H1 (cell line): ENCODE data around the gene FANCI. TPM values are rescaled to one million over a fixed set of nuclear protein-coding genes. Genes with fewer than 3 reads are reported as not detected.

ENCODE experiments used
- CTCF ChIA-PET: fragments of 300-600 bp; sonication (Branson Sonifier 250); formaldehyde crosslinking; loops from one replicate; lab custom pipeline; 2021; ENCODE audit not compliant: partially characterized antibody; lab: Charles Lee
- POLR2A ChIA-PET: fragments of 300-600 bp; sonication (Branson Sonifier 250); formaldehyde crosslinking; loops from one replicate; lab custom pipeline; 2021; ENCODE audit warnings: inconsistent platforms; ENCODE audit not compliant: partially characterized antibody; lab: Charles Lee
- DNase-seq, 2 experiments: peaks; one replicate each; pipeline versions ENCODE4 v3.0.0 to v3.0.0-alpha.2; 2010 to 2022; ENCODE audit warnings: low spot score in 2 of 2, low read depth in 1 of 2, mixed read lengths in 1 of 2
- FAIRE-seq: peaks from 2 replicates; lab custom pipeline; 2011; peaks lifted over from hg19 to GRCh38; lab: Jason Lieb, UNC
- H2AFZ ChIP-seq: 2 replicates; pipeline ENCODE4 v1.8.1; 2012; ENCODE audit warnings: low read length, inconsistent platforms
- H2AK5ac ChIP-seq: 2 replicates; pipeline ENCODE4 v1.6.1; 2013; ENCODE audit warnings: low read depth, low read length
- H2BK120ac ChIP-seq: replicated peaks from 2 replicates; pipeline ENCODE3; 2013; ENCODE audit warnings: low read depth, low read length, inconsistent platforms
- H2BK12ac ChIP-seq: 2 replicates; pipeline ENCODE4 v1.6.1; 2013; ENCODE audit warnings: low read depth, low read length
- H2BK15ac ChIP-seq: 2 replicates; pipeline ENCODE4 v1.6.1; 2013; ENCODE audit warnings: low read length
- H2BK20ac ChIP-seq: 2 replicates; pipeline ENCODE4 v1.6.1; 2013; ENCODE audit warnings: low read length
- H2BK5ac ChIP-seq: 2 replicates; pipeline ENCODE4 v1.6.1; 2013; ENCODE audit warnings: low read depth, low read length
- H3K14ac ChIP-seq: 2 replicates; pipeline ENCODE4 v1.6.1; 2013; ENCODE audit warnings: inconsistent platforms; ENCODE audit not compliant: insufficient read length
- H3K18ac ChIP-seq: 2 replicates; pipeline ENCODE4 v1.6.1; 2013; ENCODE audit warnings: low read length; ENCODE audit errors: extremely low read depth
- H3K23ac ChIP-seq: 2 replicates; pipeline ENCODE4 v1.6.1; 2013; ENCODE audit warnings: inconsistent platforms; ENCODE audit not compliant: insufficient read length
- H3K23me2 ChIP-seq: 2 replicates; pipeline ENCODE4 v1.6.1; 2013; ENCODE audit warnings: low read depth, low read length
- H3K27ac ChIP-seq: 2 replicates; pipeline ENCODE4 v1.6.1; 2011; ENCODE audit warnings: low read depth, low read length, inconsistent platforms
- H3K27me3 ChIP-seq, 4 experiments: replicated peaks in 1 of 4; 1 replicate in 1 of 4; 2 replicates in 3 of 4; pipeline versions ENCODE4 v1.6.1 to v1.8.1; 2011 to 2013; ENCODE audit warnings: low read length in 3 of 4, mild to moderate bottlenecking in 3 of 4, inconsistent platforms in 2 of 4, mixed read lengths in 2 of 4, moderate library complexity in 1 of 4; ENCODE audit not compliant: control insufficient read depth in 3 of 4, insufficient read depth in 3 of 4; ENCODE audit errors: extremely low read depth in 1 of 4
- H3K36me3 ChIP-seq, 4 experiments: 2 replicates each; pipeline versions ENCODE4 v1.6.1 to v1.8.1; 2011 to 2013; ENCODE audit warnings: mild to moderate bottlenecking in 4 of 4, low read length in 3 of 4, moderate library complexity in 2 of 4, control low read depth in 1 of 4, inconsistent platforms in 1 of 4; ENCODE audit not compliant: insufficient read depth in 4 of 4, control insufficient read depth in 2 of 4
- H3K4ac ChIP-seq: replicated peaks from 2 replicates; pipeline ENCODE3; 2013; ENCODE audit warnings: low read length, low read depth, mixed read lengths, inconsistent platforms; ENCODE audit not compliant: insufficient read length
- H3K4me1 ChIP-seq, 4 experiments: replicated peaks in 1 of 4; 1 replicate in 1 of 4; 2 replicates in 3 of 4; pipeline versions ENCODE4 v1.6.1 to v1.8.1; 2011 to 2013; ENCODE audit warnings: low read length in 3 of 4, inconsistent platforms in 2 of 4, mixed read lengths in 1 of 4; ENCODE audit not compliant: insufficient read depth in 4 of 4, control insufficient read depth in 3 of 4
- H3K4me2 ChIP-seq, 2 experiments: 2 replicates each; pipeline versions ENCODE4 v1.6.1 to v1.8.1; 2011 to 2013; ENCODE audit warnings: low read depth in 2 of 2, low read length in 2 of 2, control low read depth in 1 of 2, inconsistent platforms in 1 of 2, mild to moderate bottlenecking in 1 of 2; ENCODE audit not compliant: insufficient read depth in 1 of 2
- H3K4me3 ChIP-seq, 4 experiments: fragments of 200-600, 300-600 bp in 1 of 4; sonication (generic), shearing (Covaris generic), sonication (Bioruptor Twin) in 1 of 4; 2 replicates each; pipeline versions ENCODE4 v1.5.1 to v1.8.1; 2011 to 2016; ENCODE audit warnings: low read length in 4 of 4, low read depth in 3 of 4, control low read depth in 2 of 4, inconsistent platforms in 2 of 4, mild to moderate bottlenecking in 2 of 4, mixed read lengths in 1 of 4, moderate library complexity in 1 of 4; ENCODE audit not compliant: insufficient read depth in 2 of 4; ENCODE audit errors: extremely low read depth in 1 of 4
- H3K56ac ChIP-seq: replicated peaks from 2 replicates; pipeline ENCODE3; 2013; ENCODE audit warnings: low read depth, mild to moderate bottlenecking, mixed read lengths, low read length, inconsistent platforms; ENCODE audit not compliant: insufficient read length
- H3K79me1 ChIP-seq: 2 replicates; pipeline ENCODE4 v1.6.1; 2013; ENCODE audit warnings: low read depth, low read length, control low read depth
- H3K79me2 ChIP-seq, 2 experiments: 2 replicates each; pipeline versions ENCODE4 v1.6.1 to v1.8.1; 2012 to 2013; ENCODE audit warnings: low read length in 2 of 2, mild to moderate bottlenecking in 2 of 2, inconsistent platforms in 1 of 2; ENCODE audit not compliant: insufficient read depth in 2 of 2, control insufficient read depth in 1 of 2
- H3K9ac ChIP-seq, 4 experiments: replicated peaks in 1 of 4; 1 replicate in 1 of 4; 2 replicates in 3 of 4; pipeline versions ENCODE4 v1.6.1 to v1.8.1; 2011 to 2013; ENCODE audit warnings: low read depth in 3 of 4, low read length in 3 of 4, control low read depth in 2 of 4, mild to moderate bottlenecking in 2 of 4, moderate library complexity in 2 of 4, inconsistent platforms in 1 of 4; ENCODE audit errors: extremely low read depth in 1 of 4
- H3K9me3 ChIP-seq, 2 experiments: 2 replicates each; pipeline versions ENCODE4 v1.6.1 to v1.8.1; 2012 to 2013; ENCODE audit warnings: mild to moderate bottlenecking in 2 of 2, moderate library complexity in 2 of 2, control low read depth in 1 of 2, inconsistent platforms in 1 of 2, low read depth in 1 of 2, low read length in 1 of 2, mixed read lengths in 1 of 2; ENCODE audit not compliant: insufficient read depth in 2 of 2
- H4K20me1 ChIP-seq, 2 experiments: replicated peaks in 1 of 2; 2 replicates each; pipeline versions ENCODE3 to v1.8.1; 2011 to 2013; ENCODE audit warnings: inconsistent platforms in 2 of 2, low read length in 2 of 2, mild to moderate bottlenecking in 1 of 2; ENCODE audit not compliant: insufficient read depth in 2 of 2, control insufficient read depth in 1 of 2
- H4K5ac ChIP-seq: 2 replicates; pipeline ENCODE4 v1.6.1; 2013; ENCODE audit warnings: low read length, low read depth, mixed read lengths, inconsistent platforms; ENCODE audit not compliant: insufficient read length
- H4K8ac ChIP-seq: 2 replicates; pipeline ENCODE4 v1.8.0; 2013; ENCODE audit warnings: mild to moderate bottlenecking, moderate library complexity, low read length, inconsistent platforms; ENCODE audit not compliant: insufficient read depth; ENCODE audit errors: extremely low read depth
- H4K91ac ChIP-seq: replicated peaks from 2 replicates; pipeline ENCODE3; 2013; ENCODE audit warnings: low read length, mixed read lengths, inconsistent platforms; ENCODE audit not compliant: insufficient read length
- BACH1 ChIP-seq: IDR thresholded peaks from 2 replicates; pipeline ENCODE4 v1.6.1; 2012; ENCODE audit warnings: low read length, improper control_type of control experiment
- BRCA1 ChIP-seq: IDR thresholded peaks from 2 replicates; pipeline ENCODE4 v1.6.1; 2012; ENCODE audit warnings: low read depth, low read length, improper control_type of control experiment
- CBX8 ChIP-seq: fragments of 300-800, 300-1000 bp; sonication (generic); IDR thresholded peaks from 2 replicates; pipeline ENCODE4 v1.7.1; 2016; ENCODE audit warnings: low read depth, low read length, borderline replicate concordance
- CEBPB ChIP-seq: IDR thresholded peaks from 2 replicates; pipeline ENCODE4 v1.6.1; 2012; ENCODE audit warnings: low read depth, low read length
- CHD2 ChIP-seq: IDR thresholded peaks from 2 replicates; pipeline ENCODE4 v1.6.1; 2012; ENCODE audit warnings: low read length, improper control_type of control experiment
- EGR1 ChIP-seq: IDR thresholded peaks from 2 replicates; pipeline ENCODE4 v1.6.1; 2011; ENCODE audit warnings: low read depth, low read length, borderline replicate concordance
- EZH2 ChIP-seq: fragments of 200-600 bp; sonication (generic); IDR thresholded peaks from 2 replicates; pipeline ENCODE4 v1.7.1; 2012; ENCODE audit warnings: low read depth, mild to moderate bottlenecking, moderate library complexity, low read length, inconsistent platforms; ENCODE audit not compliant: severe bottlenecking
- KDM1A ChIP-seq: fragments of 200-600, 300-600 bp; sonication (generic); IDR thresholded peaks from 2 replicates; pipeline ENCODE4 v1.7.1; 2016; ENCODE audit warnings: mild to moderate bottlenecking, low read length, borderline replicate concordance
- MAX ChIP-seq: IDR thresholded peaks from 2 replicates; pipeline ENCODE4 v1.6.1; 2012; ENCODE audit warnings: inconsistent platforms
- SIN3A ChIP-seq, 2 experiments: IDR thresholded peaks in 1 of 2; conservative IDR thresholded peaks in 1 of 2; 2 replicates each; pipeline ENCODE4 v1.6.1; 2011 to 2012; ENCODE audit warnings: low read length in 2 of 2, improper control_type of control experiment in 1 of 2, low read depth in 1 of 2, mild to moderate bottlenecking in 1 of 2
- SP1 ChIP-seq: IDR thresholded peaks from 2 replicates; pipeline ENCODE4 v1.6.1; 2011; ENCODE audit warnings: low read depth, low read length
- SP2 ChIP-seq: IDR thresholded peaks from 2 replicates; pipeline ENCODE4 v1.6.1; 2012; ENCODE audit warnings: mild to moderate bottlenecking, low read length, inconsistent platforms
- TAF7 ChIP-seq: optimal IDR thresholded peaks from 2 replicates; pipeline ENCODE3; 2011; ENCODE audit warnings: low read depth, mild to moderate bottlenecking, inconsistent platforms, low read length, moderate library complexity, borderline replicate concordance
- TBP ChIP-seq: IDR thresholded peaks from 2 replicates; pipeline ENCODE4 v1.6.1; 2011; ENCODE audit warnings: low read depth, low read length, improper control_type of control experiment
- TCF12 ChIP-seq: IDR thresholded peaks from 2 replicates; pipeline ENCODE4 v1.6.1; 2011; ENCODE audit warnings: low read depth, mild to moderate bottlenecking, low read length
- YY1 ChIP-seq: IDR thresholded peaks from 2 replicates; pipeline ENCODE4 v1.6.1; 2011; ENCODE audit warnings: low read depth, mild to moderate bottlenecking, low read length
- WGBS, 2 experiments: shearing (Covaris generic) in 1 of 2; methylation state at CpG; one replicate each; pipeline versions ENCODE4 v1.1.6 to v1.1.7; 2013 to 2015; ENCODE audit warnings: low lambda C conversion rate in 2 of 2, mixed read lengths in 2 of 2, inconsistent platforms in 1 of 2, low coverage in 1 of 2, missing lambda C conversion rate in 1 of 2; ENCODE audit not compliant: insufficient replicate concordance in 2 of 2, insufficient coverage in 1 of 2, insufficient read length in 1 of 2; ENCODE audit errors: extremely low coverage in 1 of 2, missing lambda C conversion rate in 1 of 2; 5-methylcytosine and 5-hydroxymethylcytosine counted together
- polyA plus RNA-seq, 7 experiments: library from polyadenylated mRNA; depleted of rRNA in 3 of 7; stranded (reverse) in 5 of 7; unstranded in 2 of 7; fragments of >200 nt in 5 of 7; fragments of 200-250 nt in 2 of 7; gene quantifications; 1 replicate in 5 of 7; 2 replicates in 1 of 7; 4 replicates in 1 of 7; pipeline versions ENCODE4 v1.2.1 to v1.2.3, GENCODE V29; 2011 to 2013; ENCODE audit warnings: missing spikeins in 2 of 7, mixed read lengths in 2 of 7
- total RNA-seq: library from RNA; stranded (reverse); fragmentation: NEBNext Ultra II Directional; extraction: Animal tissue kit (Norgen Biotek cat#: 25700); gene quantifications from 2 replicates; pipeline ENCODE4 v1.2.1, GENCODE V29; 2021

FANCI gene
- total and polyA plus RNA-seq, 2 of the 8 experiments (the other 6 are each of a cell fraction or from before 2014, with no cell fraction given), result 37.8 to 115 TPM

DNA sequence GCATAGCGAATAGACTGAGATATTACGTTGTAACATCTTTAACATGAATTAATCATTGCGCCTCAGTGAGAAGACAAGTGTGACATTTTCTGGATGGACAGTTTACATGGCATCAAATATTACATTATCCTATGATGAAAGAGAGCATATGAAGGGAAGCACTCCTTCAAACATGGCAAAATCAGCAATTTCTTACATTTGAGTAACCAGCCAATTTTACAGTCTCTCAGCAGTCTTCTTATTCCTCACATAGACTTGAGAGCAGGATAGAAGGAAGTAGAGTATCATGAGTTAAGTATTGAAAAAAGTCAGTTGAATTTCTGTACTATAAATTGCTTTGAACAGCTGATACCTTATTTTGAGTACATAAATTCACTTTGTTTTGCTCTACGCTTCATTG, 38.9 kb downstream of the FANCI start:
- H2BK15ac ChIP-seq, result no peak overlapping the region
- H3K4me1 ChIP-seq, result no peaks in the 10 kb centered on the region
- no peak overlapping the region for H3K4me2 ChIP-seq
- no peaks in the 10 kb centered on the region for H3K79me2 ChIP-seq
- no peak overlapping the region for H2AK5ac ChIP-seq
- H4K20me1 ChIP-seq, result no peaks in the 10 kb centered on the region
- H2BK120ac ChIP-seq, result no peak overlapping the region
- no peak overlapping the region for H4K8ac ChIP-seq
- no peaks in the 10 kb centered on the region for H3K27me3 ChIP-seq
- H3K56ac ChIP-seq, result no peak overlapping the region
- H3K23me2 ChIP-seq, result no peaks in the 10 kb centered on the region
- H3K18ac ChIP-seq, result no peak overlapping the region
- H2BK12ac ChIP-seq, result no peak overlapping the region
- no peaks in the 10 kb centered on the region for H3K9me3 ChIP-seq
- H3K9ac ChIP-seq, result no peak overlapping the region
- H3K4me3 ChIP-seq, result no peak overlapping the region
- no peak overlapping the region for H4K91ac ChIP-seq
- POLR2A ChIA-PET, result interaction anchor here (1.3 kb wide), 1 partner anchor 10 kb away, joined by 3 read pairs; no protein-coding TSS in a partner anchor
- no peak overlapping the region for H2BK20ac ChIP-seq
- H2BK5ac ChIP-seq, result no peak overlapping the region
- 88% methylated on average over 4 of the region's 4 CpGs; no CpG with 5 or more reads in 1 of the 2 experiments for WGBS, 2 experiments
- H3K14ac ChIP-seq, result no peak overlapping the region
- FAIRE-seq, result no peak
- H3K36me3 ChIP-seq, result peaks cover 6 to 73% (median 45%) of the 10 kb centered on the region in 4 experiments; a peak in 7 of 8 replicates
- no peak overlapping the region for H3K27ac ChIP-seq
- CTCF ChIA-PET, result interaction anchor here (0.8 to 2.2 kb wide), 2 partner anchors 23 to 76 kb away, joined by 3 to 6 read pairs; no protein-coding TSS in a partner anchor
- H2AFZ ChIP-seq, result no peak overlapping the region
- DNase-seq, result no peak
- no peaks in the 10 kb centered on the region; the same call in 1 of the 2 replicates for H3K79me1 ChIP-seq
- H3K4ac ChIP-seq, result no peak overlapping the region
- H4K5ac ChIP-seq, result no peak overlapping the region
- no peak overlapping the region for H3K23ac ChIP-seq
- TF ChIP-seq CBX8 (no peak), CHD2 (no peak), TCF12 (no peak), TAF7 (no peak), SP2 (no peak), KDM1A (no peak), BRCA1 (no peak), EZH2 (no peak), MAX (no peak), SP1 (no peak), CEBPB (no peak), SIN3A (conservative IDR thresholded peaks at IDR 0.05 in 1 of 2, IDR thresholded peaks at IDR 0.05 in 1 of 2; ENCODE audit: low read depth in 1 of 2, low read length in 2 of 2) (no peak), EGR1 (no peak), YY1 (no peak), TBP (no peak), BACH1 (no peak)
